Stimulated activated CD4-positive, alpha-beta T cell treated with anti-CD3 and anti-CD28 coated beads, Interleukin-4, amount 100 ng/mL, for 1 hour (primary cell): ENCODE data around the gene KLF18.
"Not testable (repeated sequence)": the region's sequence is repeated elsewhere in the genome, so short reads cannot be mapped to it uniquely, and the experiment has no call there.

Experiments
- DNase-seq: peaks from one replicate; pipeline ENCODE4 v3.0.0-alpha.2; 2020

KLF18 gene

GRCh38 chr1:44119525-44119924 is 21.9 kb downstream of the KLF18 start:
- no peak for DNase-seq

GRCh38 chr1:44118682-44119081 is 22.7 kb downstream of the KLF18 start, which contains the start of gene KLF17:
KLF17 (plus strand) TSS chr1:44118821; CDS start chr1:44118908, 87 bp downstream.
- DNase-seq, result no peak

- not testable (repeated sequence) for DNase-seq
These were observed 24.2 kb downstream of the KLF18 start for GRCh38 chr1:44117272-44117671.

- no peak for DNase-seq
These were observed 27.3 kb downstream of the KLF18 start for GRCh38 chr1:44114098-44114497.

GRCh38 chr1:44113095-44113609 is 28.3 kb downstream of the KLF18 start:
- DNase-seq, result no peak

- DNase-seq, result no peak
These were observed 28.9 kb downstream of the KLF18 start for GRCh38 chr1:44112486-44112885.

GRCh38 chr1:44111861-44112260 is 29.6 kb downstream of the KLF18 start:
- no peak for DNase-seq

- no peak for DNase-seq
These were observed 30.5 kb downstream of the KLF18 start for GRCh38 chr1:44110916-44111315.

- DNase-seq, result no peak
These were observed 32.5 kb downstream of the KLF18 start for GRCh38 chr1:44108971-44109370.

GRCh38 chr1:44108241-44108640 is 33.2 kb downstream of the KLF18 start:
- no peak for DNase-seq

GRCh38 chr1:44105810-44106209 is 35.6 kb downstream of the KLF18 start:
- DNase-seq, result no peak

GRCh38 chr1:44103270-44104131 is 37.9 kb downstream of the KLF18 start:
- DNase-seq, result no peak

- DNase-seq, result no peak
These were observed 40.1 kb downstream of the KLF18 start for GRCh38 chr1:44101328-44101727.

GRCh38 chr1:44100183-44100868 is 41.1 kb downstream of the KLF18 start:
- no peak for DNase-seq

- no peak for DNase-seq
These were observed 47.4 kb downstream of the KLF18 start for GRCh38 chr1:44094047-44094446.

- DNase-seq, result no peak
These were observed 50.8 kb downstream of the KLF18 start for GRCh38 chr1:44090429-44091252.

GRCh38 chr1:44089371-44090048 is 51.9 kb downstream of the KLF18 start:
- DNase-seq, result no peak
